PC-3 (cell line): Measurements from ENCODE around the gene MATN4.

Source experiments
- EZH2 ChIP-seq: fragments of 300-600 bp; sonication (generic); IDR thresholded peaks from one replicate; pipeline ENCODE4 v1.6.1; 2017; ENCODE audit warnings: antibody characterized with exemption, mild to moderate bottlenecking, low read length; ENCODE audit not compliant: unreplicated experiment
- TF ChIP-seq, protein P1 (sequence below): fragments of 300-600 bp; sonication (generic); conservative IDR thresholded peaks from 2 replicates; pipeline ENCODE4 v1.5.1; 2017; ENCODE audit warnings: antibody characterized with exemption, low read depth, mild to moderate bottlenecking, low read length

DNA sequence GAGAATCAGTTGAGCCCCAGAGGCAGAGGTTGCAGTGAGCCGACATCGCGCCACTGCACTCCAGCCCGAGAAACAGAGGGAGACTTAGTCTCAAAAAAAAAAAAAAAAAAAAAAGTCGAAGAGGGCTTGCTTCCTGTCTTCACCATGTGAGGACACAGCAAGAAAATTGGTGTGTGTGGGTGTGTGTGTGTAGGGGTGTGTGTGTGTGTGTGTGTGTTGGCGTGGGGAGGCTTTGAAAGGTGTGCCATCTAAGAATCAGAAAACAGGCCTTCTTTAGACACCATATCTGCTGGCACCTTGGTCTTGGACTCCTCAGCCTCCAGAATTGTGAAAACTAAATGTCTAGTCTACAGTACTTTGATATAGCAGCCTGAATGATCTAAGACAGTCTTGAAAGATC, 8.3 kb downstream of the MATN4 start:
- TF ChIP-seq, protein P1, sequence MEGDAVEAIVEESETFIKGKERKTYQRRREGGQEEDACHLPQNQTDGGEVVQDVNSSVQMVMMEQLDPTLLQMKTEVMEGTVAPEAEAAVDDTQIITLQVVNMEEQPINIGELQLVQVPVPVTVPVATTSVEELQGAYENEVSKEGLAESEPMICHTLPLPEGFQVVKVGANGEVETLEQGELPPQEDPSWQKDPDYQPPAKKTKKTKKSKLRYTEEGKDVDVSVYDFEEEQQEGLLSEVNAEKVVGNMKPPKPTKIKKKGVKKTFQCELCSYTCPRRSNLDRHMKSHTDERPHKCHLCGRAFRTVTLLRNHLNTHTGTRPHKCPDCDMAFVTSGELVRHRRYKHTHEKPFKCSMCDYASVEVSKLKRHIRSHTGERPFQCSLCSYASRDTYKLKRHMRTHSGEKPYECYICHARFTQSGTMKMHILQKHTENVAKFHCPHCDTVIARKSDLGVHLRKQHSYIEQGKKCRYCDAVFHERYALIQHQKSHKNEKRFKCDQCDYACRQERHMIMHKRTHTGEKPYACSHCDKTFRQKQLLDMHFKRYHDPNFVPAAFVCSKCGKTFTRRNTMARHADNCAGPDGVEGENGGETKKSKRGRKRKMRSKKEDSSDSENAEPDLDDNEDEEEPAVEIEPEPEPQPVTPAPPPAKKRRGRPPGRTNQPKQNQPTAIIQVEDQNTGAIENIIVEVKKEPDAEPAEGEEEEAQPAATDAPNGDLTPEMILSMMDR: no peak
- no peak for TF ChIP-seq EZH2
